ENCODE measurements around the gene WDR47.
A peak's percentile ranks its signal among the peaks of the same experiment; 100 is the strongest.
"Not testable (repeated sequence)": the region's sequence is repeated elsewhere in the genome, so short reads cannot be mapped to it uniquely, and the experiment has no call there.

Gene WDR47

GRCh38 chr1:109041621-109042468 is at the start of gene WDR47:
Gene WDR47 (minus strand): TSS chr1:109042102. CDS start chr1:109023512, 18,590 bp downstream.
- peak; percentile 99 for DNase-seq

DNA sequence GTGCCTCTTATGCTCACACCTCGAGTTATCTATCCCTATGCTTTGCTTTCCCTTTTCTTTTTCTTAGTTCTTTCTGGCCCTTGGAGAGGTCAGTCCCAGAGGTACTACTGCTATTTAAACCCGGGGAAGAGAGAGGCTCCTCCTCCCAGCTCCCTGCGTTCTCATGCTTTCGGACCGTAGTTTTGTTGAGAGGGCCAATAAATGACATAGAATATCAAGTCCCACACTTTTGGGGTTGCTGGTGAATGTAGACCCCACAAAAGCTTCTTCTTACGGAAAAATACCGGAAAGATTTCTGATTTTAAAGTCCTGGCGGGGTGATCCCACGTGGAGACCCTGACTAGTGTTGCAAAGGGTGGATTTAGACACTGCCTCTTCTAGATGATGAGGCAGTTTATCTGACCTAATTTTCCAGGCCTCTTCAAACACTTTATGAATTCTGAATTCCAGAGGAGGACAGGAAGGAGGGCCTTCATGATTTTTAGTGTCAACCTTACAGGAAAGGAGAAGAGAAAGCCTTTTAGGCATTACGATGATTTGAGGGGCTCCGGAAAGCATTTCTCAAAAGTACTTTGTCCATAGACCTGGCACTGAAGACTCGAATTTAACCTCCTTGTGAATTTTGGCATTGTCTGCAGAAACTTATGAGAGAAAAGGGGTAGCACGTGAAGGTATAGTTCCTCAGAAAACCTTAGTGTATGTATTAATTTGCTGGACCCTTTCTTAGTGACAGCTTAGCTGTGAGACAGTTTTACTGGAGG is 49.4 kb upstream of the WDR47 start:
- peak; percentile 50 for DNase-seq

DNA sequence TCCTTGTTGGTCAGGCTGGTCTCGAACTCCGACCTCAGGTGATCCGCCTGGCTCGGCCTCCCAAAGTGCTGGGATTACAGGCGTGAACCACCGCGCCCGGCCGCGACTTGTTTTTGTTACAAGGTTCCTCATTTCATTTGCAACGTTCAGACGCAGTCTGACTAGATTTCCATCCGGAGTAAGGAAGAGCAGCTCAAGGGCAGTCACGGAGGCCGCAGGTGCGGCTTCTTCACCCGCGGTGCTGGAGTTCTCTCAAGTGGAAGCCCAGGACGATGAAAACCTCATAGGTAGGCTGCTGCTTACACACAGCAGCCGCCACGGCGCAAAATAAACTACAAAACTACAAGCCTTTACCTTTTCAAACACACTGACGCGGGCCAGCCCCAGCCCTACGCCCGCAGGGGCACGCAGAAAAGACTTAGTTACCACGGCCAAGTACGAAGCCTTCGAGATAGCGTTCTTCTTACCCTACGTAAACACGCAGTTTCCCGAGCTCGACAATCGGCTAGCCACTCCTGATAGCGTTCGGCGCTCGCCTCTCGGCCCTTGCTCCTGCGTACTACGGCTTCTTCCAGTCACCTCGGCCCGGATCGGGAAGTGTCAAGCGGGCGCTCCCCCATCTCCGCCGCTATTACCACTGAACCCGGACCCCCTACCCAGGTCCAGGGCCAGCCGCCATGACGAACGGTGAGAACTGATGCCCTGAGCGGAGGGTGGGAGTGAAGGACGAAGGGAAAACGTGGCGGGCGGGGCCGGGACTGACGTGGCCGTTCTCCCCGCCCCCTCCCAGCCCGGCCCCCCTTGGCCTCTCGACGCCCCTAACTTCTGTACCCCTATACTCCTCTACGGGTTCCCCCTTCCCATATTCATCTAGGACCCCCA is 48.5 kb upstream of the WDR47 start, which contains the start of gene TMEM167B:
TMEM167B (plus strand) TSS at position 569 of the 882 bp plus-strand sequence; CDS start at position 678, 109 bp downstream.
- peak; percentile 96 for DNase-seq

DNA sequence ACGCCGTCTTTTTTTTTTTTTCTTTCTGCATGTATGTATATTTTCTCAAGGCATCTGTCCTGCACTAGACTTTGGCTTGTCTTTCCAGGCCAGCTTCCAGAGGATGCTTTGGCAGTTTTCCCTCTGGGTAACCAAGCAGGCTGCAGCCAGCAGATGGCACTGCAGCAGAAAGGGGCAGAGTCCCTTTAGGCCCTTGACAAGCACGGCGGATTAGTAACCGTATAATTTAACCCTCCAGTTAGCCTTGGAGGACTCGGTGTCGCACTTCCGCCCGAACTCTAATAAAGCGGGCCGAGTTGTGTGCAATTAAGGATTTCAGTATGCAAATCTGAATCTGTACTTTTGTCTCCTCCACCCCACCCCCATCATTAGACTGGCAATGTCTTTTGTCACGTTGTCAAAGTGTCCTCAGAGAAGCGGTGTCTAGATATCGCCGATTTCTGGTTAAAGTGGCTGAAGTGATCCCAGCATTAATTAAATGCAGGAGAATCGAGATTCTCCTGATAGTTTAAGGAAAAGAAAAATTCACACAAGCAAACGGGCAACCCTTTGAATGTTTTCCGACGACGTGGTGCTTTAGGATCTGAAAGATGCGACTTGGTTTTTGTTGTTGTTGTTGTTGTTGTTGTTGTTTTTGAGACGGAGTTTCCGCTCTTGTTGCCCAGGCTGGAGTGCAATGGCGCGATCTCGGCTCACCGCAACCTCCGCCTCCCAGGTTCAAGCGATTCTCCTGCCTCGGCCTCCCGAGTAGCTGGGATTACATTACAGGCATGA is 47.5 kb upstream of the WDR47 start:
- DNase-seq, result peak; percentile 46

- DNase-seq, result no peak
Measured at GRCh38 chr1:109084563-109085517, 42.9 kb upstream of the WDR47 start.

GRCh38 chr1:109083923-109084322 is 42.0 kb upstream of the WDR47 start:
- DNase-seq, result peak; percentile 13

- no peak for DNase-seq
Measured at GRCh38 chr1:109083501-109083900, 41.6 kb upstream of the WDR47 start.

DNA sequence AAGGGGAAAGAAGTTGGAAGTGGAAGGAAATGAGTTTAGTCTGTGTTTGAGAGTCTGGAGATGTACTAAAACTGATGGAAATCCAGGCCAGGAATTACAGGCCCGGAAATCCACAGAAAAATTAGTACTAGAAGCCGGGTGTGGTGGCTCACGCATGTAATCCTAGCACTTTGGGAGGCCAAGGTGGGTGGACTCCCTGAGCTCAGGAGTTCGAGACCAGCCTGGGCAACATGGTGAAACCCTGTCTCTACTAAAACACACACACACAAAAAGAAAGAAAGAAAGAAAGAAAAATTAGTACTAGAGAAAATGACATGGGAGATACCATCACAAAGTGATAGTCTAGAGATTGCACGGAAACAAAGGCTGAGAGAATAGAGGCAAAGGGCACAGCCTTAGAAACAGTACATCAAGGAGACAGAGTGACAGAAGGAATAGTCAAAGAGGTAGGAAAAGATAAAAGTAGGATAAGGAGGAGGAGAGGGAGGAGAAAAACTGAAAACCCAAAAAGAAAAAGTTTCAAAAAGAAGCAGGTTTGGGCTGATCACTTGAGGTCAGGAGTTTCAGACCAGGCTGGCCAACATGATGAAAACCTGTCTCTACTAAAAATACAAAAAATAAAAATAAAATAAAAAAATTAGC is 38.7 kb upstream of the WDR47 start:
- no peak for DNase-seq

GRCh38 chr1:109079240-109079622 is 37.3 kb upstream of the WDR47 start:
- DNase-seq, result no peak

- no peak for DNase-seq
Measured at GRCh38 chr1:109078317-109078716, 36.4 kb upstream of the WDR47 start.

- DNase-seq, result peak; percentile 98
Measured at GRCh38 chr1:109075531-109076490, 33.9 kb upstream of the WDR47 start, which contains the start of gene TAF13. Gene TAF13 (minus strand): TSS chr1:109076003. CDS start chr1:109075947, 56 bp downstream.

DNA sequence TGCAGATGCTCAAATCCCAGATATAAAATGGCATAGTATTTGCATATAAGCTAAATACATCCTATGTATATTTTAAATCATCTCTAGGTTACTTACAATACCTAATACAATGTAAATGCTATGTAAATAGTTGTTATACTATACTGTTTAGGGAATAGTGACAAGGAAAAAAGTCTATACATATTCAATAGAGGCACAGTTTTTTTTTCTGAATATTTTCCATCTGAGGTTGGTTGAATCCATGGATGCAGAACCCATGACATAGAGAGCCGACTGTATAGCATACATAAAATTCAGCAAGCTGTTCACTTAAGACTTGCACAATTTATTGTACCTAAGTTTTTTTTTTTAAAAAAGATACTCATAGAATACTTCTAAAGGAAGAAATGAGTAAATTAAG is 27.4 kb upstream of the WDR47 start:
- DNase-seq, result no peak

DNA sequence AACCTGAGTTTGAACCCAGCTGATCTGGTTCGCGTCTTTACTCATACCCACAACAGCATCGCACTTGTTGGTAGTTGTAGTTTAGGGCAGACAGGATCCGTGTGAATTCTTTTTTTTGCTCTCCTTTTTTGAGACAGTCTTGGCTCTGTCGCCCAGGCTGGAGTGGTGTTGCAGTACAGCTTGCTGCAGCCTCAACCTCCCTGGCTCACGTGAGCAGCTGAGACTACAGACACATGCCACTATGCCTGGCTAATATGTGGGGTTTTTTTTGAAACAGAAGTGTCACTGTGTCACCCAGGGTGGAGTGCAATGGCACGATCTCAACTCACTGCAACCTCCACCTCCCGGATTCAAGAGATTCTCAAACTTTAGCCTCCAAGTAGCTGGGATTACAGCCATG is 26.0 kb upstream of the WDR47 start:
- no peak for DNase-seq

DNA sequence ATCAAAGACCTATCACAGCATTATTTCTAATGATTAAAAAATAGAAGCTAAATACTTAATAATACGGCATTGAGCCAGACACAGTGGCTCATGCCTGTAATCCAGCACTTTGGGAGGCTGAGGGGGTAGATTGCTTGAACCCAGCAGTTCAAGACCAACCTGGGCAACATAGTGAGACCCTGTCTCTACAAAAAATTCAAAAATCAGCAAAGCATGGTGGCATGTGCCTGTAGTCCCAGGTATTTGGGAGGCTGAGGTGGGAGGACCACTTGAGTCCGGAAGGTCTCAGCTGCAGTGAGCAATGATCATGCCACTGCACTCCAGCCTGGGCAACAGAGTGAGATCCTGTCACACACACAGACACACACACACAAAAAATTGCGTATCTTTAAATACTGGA is 23.2 kb upstream of the WDR47 start:
- DNase-seq, result no peak

- DNase-seq, result no peak
Measured at GRCh38 chr1:109061183-109061582, 19.3 kb upstream of the WDR47 start.

GRCh38 chr1:109060707-109061106 is 18.8 kb upstream of the WDR47 start:
- DNase-seq, result no peak

- no peak for DNase-seq
Measured at GRCh38 chr1:109059026-109059425, 17.1 kb upstream of the WDR47 start.

- no peak for DNase-seq
Measured at GRCh38 chr1:109056064-109056463, 14.2 kb upstream of the WDR47 start.

DNA sequence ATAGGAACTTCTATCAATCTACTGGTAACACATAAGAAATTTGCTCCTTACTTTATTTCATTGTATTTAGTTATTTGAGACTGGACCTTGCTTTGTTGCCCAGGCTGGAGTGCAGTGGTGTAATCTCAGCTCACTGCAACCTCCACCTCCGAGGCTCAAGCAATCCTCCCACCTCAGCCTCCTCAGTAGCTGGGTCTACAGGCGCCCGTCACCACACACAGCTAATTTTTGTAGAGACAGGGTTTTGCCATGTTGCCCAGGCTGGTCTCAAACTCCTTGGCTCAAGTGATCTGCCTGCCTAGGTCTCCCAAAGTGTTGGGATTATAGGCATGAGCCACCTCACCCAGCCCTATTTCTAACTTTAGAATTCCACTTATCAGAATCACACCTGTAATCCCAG is 10.2 kb upstream of the WDR47 start:
- DNase-seq, result not testable (repeated sequence)
